Kasumi-1 (cell line): ENCODE measurements around the gene OCRL.
"Not testable (repeated sequence)": the region's sequence is repeated elsewhere in the genome, so short reads cannot be mapped to it uniquely, and the experiment has no call there.

Source experiments
- DNase-seq, 2 experiments: peaks; one replicate each; lab custom pipeline; 2025; lab: John Stamatoyannopoulos, UW

The OCRL gene

DNA sequence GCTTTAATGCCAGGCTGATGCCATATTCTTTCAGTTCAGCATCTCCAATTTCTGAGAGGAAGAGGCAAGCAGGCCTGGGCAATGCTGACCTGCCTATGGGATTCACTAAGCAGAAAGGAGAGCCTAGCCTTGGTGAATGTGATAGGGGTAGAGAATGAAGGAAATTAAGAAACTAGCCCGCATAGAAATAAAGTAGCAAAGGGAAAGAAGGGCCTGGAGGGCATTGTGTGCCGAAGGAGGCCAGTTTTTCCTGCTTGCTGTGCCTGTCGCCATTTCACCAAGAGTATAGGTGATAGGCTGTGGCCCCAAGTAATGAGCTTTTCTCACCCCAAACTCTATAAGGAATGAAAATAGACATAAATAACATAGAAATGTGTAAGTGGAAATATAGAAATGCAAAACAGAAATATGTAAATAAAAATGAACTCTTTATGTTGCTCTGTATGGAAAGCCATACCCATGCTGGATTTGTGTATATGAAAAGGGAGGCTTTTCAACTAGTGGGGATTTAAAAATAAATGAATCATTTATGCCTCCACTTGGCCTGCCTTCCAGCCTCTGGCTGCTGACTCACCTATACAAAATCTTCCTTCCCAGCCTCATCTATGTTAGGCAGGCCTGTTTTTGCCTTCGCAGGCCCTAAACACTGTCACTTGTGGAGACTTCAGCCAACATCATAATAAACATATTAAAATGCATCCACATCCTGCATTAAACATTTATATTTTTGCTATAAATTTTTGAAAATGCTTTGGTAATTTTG is 5.1 kb upstream of the OCRL start:
- no peak for DNase-seq

- DNase-seq: peak; percentile 2 to 24
Measured at GRCh38 chrX:129540722-129541184, 694 bp downstream of the OCRL start.

DNA sequence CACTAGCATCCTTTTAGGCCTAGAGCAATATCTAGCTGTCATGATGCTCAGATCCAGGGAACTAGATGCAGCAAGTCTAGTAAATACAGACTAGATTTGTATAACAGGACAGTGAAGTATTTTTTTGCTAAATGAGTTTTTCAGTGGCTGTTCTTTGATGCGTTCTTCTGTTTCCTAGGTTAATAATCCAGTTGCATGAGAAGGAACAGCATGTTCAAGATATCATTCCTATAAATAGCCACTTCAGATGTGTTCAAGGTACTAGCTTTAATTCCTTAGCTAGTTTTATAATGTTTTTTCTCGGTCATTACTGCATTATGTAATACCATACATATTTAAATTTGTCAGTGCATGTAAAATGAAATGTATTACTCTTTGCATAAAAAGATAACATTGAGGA is 4.7 kb downstream of the OCRL start:
- no peak for DNase-seq

DNA sequence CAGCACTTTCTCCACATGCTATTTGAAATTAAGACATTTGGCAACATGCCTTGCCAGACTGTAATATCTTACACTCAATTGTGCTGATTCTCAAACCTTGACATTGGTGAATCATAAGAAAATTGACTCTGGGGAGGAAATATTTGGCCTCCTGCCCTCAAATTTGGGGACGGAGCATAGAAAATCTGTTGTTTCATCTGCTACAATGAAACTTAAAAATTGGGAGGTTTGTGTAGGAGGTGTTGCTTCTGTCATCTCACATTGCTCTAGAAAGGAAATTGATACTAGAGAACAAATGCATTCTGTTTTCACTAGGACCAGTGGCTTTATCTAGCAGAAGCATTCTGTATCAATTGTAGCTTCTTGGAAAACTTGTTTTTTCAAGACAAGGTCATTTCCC is 5.3 kb downstream of the OCRL start:
- no peak for DNase-seq

DNA sequence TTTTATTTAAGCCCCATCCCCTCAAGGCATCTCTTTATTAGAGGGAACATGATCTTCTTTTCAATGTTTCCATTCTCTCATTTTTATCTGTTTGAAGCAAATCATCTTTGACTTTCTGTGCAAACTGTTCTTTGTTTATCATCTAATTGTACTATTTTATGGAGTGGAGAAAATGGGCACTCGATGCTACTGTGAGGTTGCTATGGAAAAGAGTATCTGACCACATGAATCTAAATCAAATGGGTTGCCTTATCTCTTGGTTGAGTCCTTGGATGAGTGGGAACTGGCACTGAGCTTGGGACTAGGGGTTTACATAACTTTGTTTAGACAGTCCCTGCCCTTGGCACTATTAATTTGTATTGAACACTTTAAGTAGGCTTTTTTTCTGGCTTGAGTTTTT is 9.1 kb downstream of the OCRL start:
- no peak for DNase-seq

- peak; percentile 52 to 60 for DNase-seq
Measured at GRCh38 chrX:129553619-129554288, 13.7 kb downstream of the OCRL start.

- DNase-seq: not testable (repeated sequence)
Measured at GRCh38 chrX:129554816-129555215, 14.8 kb downstream of the OCRL start.

DNA sequence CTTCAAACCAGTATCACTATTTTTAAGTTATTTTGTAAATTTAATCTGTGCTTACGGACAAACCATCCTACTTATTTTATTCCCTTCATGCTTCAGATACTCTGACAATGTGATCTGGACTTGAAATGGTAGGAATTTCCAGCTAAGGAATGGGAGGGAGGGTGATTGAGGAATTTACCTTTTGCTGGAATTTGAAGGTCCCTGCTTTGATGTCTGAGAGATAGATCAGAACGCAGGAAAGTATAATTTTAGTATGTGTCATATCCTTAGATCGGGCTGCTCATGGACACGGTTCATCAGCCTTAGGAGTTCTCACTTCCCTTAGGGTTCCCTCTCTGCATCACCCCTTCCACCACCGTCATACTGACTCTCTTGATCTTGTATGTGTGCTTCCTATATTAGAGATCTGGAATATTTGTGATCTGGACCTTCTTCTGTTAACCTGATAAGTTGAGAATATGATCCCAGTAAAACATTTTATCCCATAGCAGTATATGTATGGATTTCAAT is 16.8 kb downstream of the OCRL start:
- no peak for DNase-seq

DNA sequence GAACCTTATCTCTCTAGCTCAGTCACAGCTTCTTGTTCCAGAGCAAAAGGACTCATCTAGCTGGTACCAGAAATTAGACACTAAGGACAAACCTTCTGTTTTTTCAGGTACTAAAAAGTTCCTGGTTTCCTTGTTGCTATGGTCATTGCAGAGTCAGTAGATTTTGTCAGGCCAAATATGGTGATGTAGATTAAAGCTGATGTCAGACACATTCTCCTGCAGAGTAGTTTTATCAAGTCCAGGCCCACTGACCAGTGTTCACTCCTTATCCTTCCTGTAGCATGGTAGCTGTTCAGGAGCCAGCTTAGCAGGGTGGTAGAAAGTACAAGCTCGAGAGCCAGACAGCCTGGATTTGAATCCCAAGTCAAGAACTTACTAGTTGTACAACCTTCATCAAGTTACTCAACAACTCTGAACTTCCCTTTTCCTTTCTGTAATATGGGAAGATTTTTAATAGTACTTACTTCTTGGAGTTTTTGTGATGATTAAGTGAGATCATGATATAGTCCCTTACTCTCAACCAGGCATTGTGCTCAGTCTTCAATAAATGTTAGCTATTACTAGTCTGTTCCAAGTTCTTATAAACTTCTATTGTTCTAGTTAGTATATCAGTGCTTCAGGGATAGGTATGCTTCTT is 17.9 kb downstream of the OCRL start:
- DNase-seq: no peak

- DNase-seq: no peak
Measured at GRCh38 chrX:129559783-129560182, 19.7 kb downstream of the OCRL start.

DNA sequence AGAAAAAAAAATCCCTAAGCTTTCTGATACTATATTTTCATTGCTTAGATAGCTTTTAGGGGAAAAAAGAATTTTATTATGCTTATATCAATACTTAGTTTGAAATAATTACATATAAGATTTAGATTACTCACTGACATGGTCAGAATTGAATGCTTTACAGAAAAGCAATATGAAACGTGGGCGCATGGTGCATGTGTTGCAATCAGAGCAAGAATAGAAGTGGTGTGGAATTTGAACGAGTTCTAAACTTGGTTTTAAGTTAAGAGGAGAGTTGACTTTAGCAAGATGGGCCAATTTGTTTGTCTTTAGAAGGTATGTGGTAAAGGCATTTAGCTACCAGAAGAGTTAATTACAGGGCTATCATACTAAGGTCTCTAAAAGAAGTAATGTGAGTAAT is 21.4 kb downstream of the OCRL start:
- no peak for DNase-seq

- DNase-seq: not testable (repeated sequence)
Measured at GRCh38 chrX:129564345-129564744, 24.3 kb downstream of the OCRL start.

DNA sequence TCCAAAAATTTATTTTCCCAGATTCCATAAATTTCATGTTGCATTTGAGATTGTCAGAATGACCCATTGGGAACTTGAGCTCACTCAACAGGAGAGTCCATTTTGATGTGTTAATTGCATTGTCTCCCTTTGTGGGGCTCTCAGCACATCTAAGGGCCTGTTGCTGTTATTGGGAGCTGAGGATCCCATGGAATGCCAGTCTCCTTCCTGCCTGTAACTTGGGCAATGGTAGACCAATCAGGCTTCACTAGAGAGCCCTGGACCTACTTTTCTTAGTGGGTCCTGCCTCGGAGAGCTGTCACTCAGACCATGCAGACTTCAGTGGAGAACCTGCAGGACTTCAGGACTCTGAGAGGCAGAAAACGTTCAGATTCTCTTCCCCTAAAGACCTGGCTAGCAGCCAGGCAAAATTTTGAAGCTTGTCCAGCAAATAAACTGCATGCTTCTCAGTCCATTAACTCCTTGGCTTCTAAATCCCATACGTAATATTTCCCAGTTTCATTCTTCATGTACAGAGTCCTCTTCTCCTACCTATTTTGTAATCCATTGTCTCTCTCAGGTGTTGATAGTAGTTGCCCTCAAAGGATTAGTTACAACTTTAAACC is 25.1 kb downstream of the OCRL start:
- DNase-seq: no peak

GRCh38 chrX:129566073-129566472 is 26.0 kb downstream of the OCRL start:
- no peak for DNase-seq

DNA sequence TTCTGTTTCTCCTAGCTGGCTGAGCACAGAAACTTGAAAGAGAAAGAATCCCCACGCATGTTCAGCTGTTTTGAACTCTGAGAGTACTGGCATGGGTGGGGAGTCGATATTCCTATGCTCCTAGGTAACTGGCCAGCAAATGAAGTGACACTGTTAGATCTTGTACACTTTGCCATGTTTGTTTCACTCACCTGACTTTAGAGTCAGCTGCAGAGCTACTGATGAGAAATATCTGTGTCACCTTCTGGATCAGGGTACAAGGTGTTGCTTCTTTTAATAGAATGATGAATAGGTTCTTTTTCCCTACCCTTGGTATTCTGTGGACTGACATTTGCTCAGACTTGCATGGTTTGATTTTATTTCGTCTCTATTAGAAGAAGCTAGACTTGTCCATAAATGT is 28.3 kb downstream of the OCRL start:
- no peak for DNase-seq

- no peak for DNase-seq
Measured at GRCh38 chrX:129572422-129572821, 32.4 kb downstream of the OCRL start.

DNA sequence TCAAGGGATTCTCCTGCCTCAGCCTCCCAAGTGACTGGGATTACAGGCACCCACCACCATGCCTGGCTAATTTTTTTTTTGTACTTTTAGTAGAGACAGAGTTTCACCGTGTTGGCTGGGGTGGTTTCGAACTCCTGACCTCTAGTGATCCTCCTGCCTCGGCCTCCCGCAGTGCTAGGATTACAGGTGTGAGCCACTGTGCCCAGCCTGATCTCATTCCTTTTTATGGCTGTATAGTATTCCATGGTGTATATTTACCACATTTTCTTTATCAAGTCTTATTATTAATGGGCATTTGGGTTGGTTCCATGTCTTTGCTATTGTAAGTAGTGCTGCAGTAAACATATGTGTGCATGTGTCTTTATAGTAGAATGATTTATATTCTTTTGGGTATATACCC is 33.6 kb downstream of the OCRL start:
- not testable (repeated sequence) for DNase-seq

DNA sequence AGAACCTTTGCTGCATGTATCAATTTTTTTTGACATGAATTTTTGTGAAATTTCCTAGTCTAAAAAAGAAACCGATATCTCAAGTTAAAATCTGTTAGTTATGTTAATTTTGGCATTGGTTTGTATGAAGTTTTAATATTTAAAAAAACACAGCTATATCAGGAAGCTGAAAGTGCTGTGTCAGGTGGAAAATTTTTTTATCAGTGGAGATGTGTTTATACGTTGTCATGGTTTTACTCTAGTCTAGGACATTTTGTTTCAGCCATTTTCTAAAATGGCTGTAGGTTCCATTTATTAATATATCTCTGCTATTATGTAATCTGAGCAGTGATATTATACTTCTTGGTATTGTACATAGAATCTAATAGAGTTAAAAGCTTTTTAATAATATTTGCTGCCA is 34.2 kb downstream of the OCRL start:
- DNase-seq: no peak

DNA sequence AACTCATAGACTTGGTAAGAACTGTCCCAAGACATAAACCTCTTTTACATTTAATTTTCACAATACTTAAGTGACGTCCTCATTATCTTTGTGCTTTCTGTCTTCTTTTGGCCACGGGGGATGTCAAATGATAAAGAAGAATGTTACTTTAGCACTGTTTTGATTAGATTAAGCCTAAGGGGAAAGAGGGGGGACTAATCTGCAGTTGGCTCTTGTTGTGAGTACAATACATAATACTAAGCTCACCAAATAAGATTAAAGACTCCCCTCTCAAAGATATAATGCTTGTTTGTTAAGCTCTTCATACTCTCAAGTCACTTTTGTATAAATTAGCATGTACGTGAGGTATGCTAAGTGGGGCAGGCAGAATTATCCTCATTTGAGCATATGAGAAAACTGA is 36.5 kb downstream of the OCRL start:
- no peak for DNase-seq

- DNase-seq: no peak
Measured at GRCh38 chrX:129577473-129577872, 37.4 kb downstream of the OCRL start.

GRCh38 chrX:129577877-129578276 is 37.8 kb downstream of the OCRL start:
- DNase-seq: no peak

- no peak for DNase-seq
Measured at GRCh38 chrX:129581904-129582303, 41.8 kb downstream of the OCRL start.

GRCh38 chrX:129585167-129585566 is 45.1 kb downstream of the OCRL start:
- DNase-seq: no peak
